Endometrial microvascular endothelial cells (primary cell): Measurements from ENCODE around the gene EGR4. TPM values are rescaled to one million over a fixed set of nuclear protein-coding genes. Genes with fewer than 3 reads are reported as not detected.

Experiments
- in situ Hi-C: cut with HindIII; loops from 2 replicates; pipeline ENCODE4 v1.10.0; 2017; ENCODE audit warnings: low sequenced_read_pairs, low pct_unique_long_range_greater_than_20kb; ENCODE audit errors: inconsistent ontology term
- total RNA-seq: library from RNA; depleted of rRNA; stranded (reverse); fragments of >200 nt; gene quantifications from one replicate; pipeline ENCODE4 v1.2.3, GENCODE V29; 2015; ENCODE audit errors: inconsistent ontology term

The EGR4 gene
- total RNA-seq, 1 donor from 2014 or later, result not detected

- in situ Hi-C loops, result no loop called here
These were observed 38.2 kb downstream of the EGR4 start for GRCh38 chr2:73255007-73255644.

GRCh38 chr2:73254343-73255006 is 38.9 kb downstream of the EGR4 start:
- in situ Hi-C loops, result no loop called here

GRCh38 chr2:73253901-73254300 is 39.4 kb downstream of the EGR4 start:
- in situ Hi-C loops, result no loop called here

GRCh38 chr2:73253400-73253799 is 39.9 kb downstream of the EGR4 start:
- in situ Hi-C loops, result no loop called here

- in situ Hi-C loops, result no loop called here
These were observed 40.9 kb downstream of the EGR4 start for GRCh38 chr2:73252238-73253027.

- in situ Hi-C loops, result no loop called here
These were observed 42.2 kb downstream of the EGR4 start for GRCh38 chr2:73250872-73251846.

- in situ Hi-C loops, result no loop called here
These were observed 43.7 kb downstream of the EGR4 start for GRCh38 chr2:73249636-73250035.

GRCh38 chr2:73246850-73247249 is 46.5 kb downstream of the EGR4 start:
- in situ Hi-C loops, result no loop called here

GRCh38 chr2:73244580-73244979 is 48.8 kb downstream of the EGR4 start:
- in situ Hi-C loops, result no loop called here

GRCh38 chr2:73243884-73244570 is 49.3 kb downstream of the EGR4 start:
- in situ Hi-C loops, result no loop called here

Other genes with a start within 250 kb of the EGR4 start
- gene SFXN5, start 221.8 kb downstream of the EGR4 start, total RNA-seq, result 11.9 TPM
- gene RAB11FIP5, start 180.6 kb downstream of the EGR4 start, total RNA-seq, result 77.5 TPM
- not detected for gene NOTO, start 91.0 kb downstream of the EGR4 start, total RNA-seq
- 39.1 TPM for gene SMYD5, start 79.3 kb downstream of the EGR4 start, total RNA-seq
- 33.3 TPM for gene PRADC1, start 60.3 kb downstream of the EGR4 start, total RNA-seq
- gene CCT7, start 59.2 kb downstream of the EGR4 start, total RNA-seq, result 575 TPM
- not detected for gene FBXO41, start 9.1 kb downstream of the EGR4 start, total RNA-seq
- 9.8 TPM for gene ALMS1, start 92.3 kb upstream of the EGR4 start, total RNA-seq